Measurements from ENCODE around the gene NEIL3. TPM values are rescaled to one million over a fixed set of nuclear protein-coding genes. Genes with fewer than 3 reads are reported as not detected.

Gene NEIL3
- total RNA-seq (2022; extraction: Qiagen RNA extraction; ENCODE audit: low read depth) = 12.9 to 17.3 TPM (median 16.1 TPM) in 5 replicates

GRCh38 chr4:177309522-177310371 lies at the start of gene NEIL3:
Gene NEIL3 (plus strand): TSS chr4:177309874. CDS start chr4:177309954, 80 bp downstream.

Other genes starting within 250 kb of the NEIL3 start
- gene AGA, start 132.6 kb downstream of the NEIL3 start, total RNA-seq (2022; extraction: Qiagen RNA extraction; ENCODE audit: low read depth) = 19.4 to 23.0 TPM (median 20.9 TPM) in 5 replicates